Lower leg skin (tissue), 3 donors: ENCODE results near the gene MFSD6.

Source experiments
- POLR2A ChIP-seq, 2 donors: fragments of 450-650 bp; IDR thresholded peaks; one replicate each; pipeline ENCODE4 v1.6.1; 2016 to 2017; ENCODE audit warnings: antibody characterized with exemption in 2 of 2, mild to moderate bottlenecking in 1 of 2, moderate library complexity in 1 of 2
- TF ChIP-seq, protein P1 (sequence below), 3 donors: fragments of 450-650 bp; IDR thresholded peaks; one replicate each; pipeline ENCODE4 v1.5.1; 2016; ENCODE audit warnings: antibody characterized with exemption in 3 of 3, mild to moderate bottlenecking in 3 of 3, moderate library complexity in 2 of 3

DNA sequence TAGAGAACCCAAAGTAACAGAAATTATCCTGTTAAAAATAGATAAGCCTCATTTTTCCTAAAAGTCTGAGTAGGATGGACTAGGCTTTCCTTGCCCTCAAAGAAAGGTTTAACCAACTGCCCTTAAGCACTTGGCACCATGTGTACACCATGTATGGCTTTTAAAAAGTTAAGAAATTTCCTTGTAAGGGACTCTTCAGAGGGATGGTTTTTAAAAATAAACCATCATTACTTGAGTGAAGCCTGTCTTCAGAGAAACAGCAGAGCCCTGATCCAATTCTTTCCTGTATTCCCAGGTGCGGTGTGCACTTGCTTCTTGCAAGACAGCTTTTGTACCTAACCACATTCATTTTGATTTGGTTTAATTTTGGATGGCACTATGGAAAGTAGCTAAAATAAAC is 127.4 kb downstream of the MFSD6 start:
- TF ChIP-seq, protein P1, sequence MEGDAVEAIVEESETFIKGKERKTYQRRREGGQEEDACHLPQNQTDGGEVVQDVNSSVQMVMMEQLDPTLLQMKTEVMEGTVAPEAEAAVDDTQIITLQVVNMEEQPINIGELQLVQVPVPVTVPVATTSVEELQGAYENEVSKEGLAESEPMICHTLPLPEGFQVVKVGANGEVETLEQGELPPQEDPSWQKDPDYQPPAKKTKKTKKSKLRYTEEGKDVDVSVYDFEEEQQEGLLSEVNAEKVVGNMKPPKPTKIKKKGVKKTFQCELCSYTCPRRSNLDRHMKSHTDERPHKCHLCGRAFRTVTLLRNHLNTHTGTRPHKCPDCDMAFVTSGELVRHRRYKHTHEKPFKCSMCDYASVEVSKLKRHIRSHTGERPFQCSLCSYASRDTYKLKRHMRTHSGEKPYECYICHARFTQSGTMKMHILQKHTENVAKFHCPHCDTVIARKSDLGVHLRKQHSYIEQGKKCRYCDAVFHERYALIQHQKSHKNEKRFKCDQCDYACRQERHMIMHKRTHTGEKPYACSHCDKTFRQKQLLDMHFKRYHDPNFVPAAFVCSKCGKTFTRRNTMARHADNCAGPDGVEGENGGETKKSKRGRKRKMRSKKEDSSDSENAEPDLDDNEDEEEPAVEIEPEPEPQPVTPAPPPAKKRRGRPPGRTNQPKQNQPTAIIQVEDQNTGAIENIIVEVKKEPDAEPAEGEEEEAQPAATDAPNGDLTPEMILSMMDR (IDR thresholded peaks at IDR 0.05): no peak
- no peak for TF ChIP-seq POLR2A (IDR thresholded peaks at IDR 0.05)
